ENCODE measurements around the gene EPAS1. TPM values are rescaled to one million over a fixed set of nuclear protein-coding genes. Genes with fewer than 3 reads are reported as not detected.
A peak's percentile ranks its signal among the peaks of the same experiment; 100 is the strongest.

EPAS1 gene
- total and polyA plus RNA-seq, 9 of the 15 experiments (the other 6 are each of a cell fraction or from before 2014, with no cell fraction given), result 0.25 to 11.2 (median 4.1) TPM

- no peak for TF ChIP-seq TSHZ1 (CRISPR knock-in tag; IDR thresholded peaks at IDR 0.05)
- TF ChIP-seq PHTF2 (CRISPR knock-in tag; IDR thresholded peaks at IDR 0.05), result no peak
- peak; percentile 38 to 83; a peak in 3 of 4 replicates for TF ChIP-seq TEAD1 (CRISPR knock-in tag; IDR thresholded peaks at IDR 0.05)
- TF ChIP-seq MAX (CRISPR knock-in tag; IDR thresholded peaks at IDR 0.05), result peak; percentile 93
- TF ChIP-seq ZNF449 (CRISPR knock-in tag; IDR thresholded peaks at IDR 0.05), result peak; percentile 59; the same call in 1 of the 2 replicates
- no peak for TF ChIP-seq TBP (optimal IDR thresholded peaks at IDR 0.05; ENCODE audit: low read depth, low read length)
- no peak for TF ChIP-seq ZNF717 (CRISPR knock-in tag; IDR thresholded peaks at IDR 0.05)
- peak; percentile 89 for TF ChIP-seq HMGN3 (IDR thresholded peaks at IDR 0.05; ENCODE audit: borderline replicate concordance, extremely low read depth, insufficient read length, low read depth, low read length)
- TF ChIP-seq JUN (IDR thresholded peaks at IDR 0.05; ENCODE audit: borderline replicate concordance, low read depth, low read length), result peak; percentile 96
- TF ChIP-seq JUN (CRISPR knock-in tag; IDR thresholded peaks at IDR 0.05; ENCODE audit: borderline replicate concordance), result no peak
- TF ChIP-seq PRMT5 (CRISPR knock-in tag; IDR thresholded peaks at IDR 0.05), result no peak
- peak; percentile 85 for TF ChIP-seq BRD9 (IDR thresholded peaks at IDR 0.05; ENCODE audit: low read depth, partially characterized antibody)
- TF ChIP-seq XRCC4 (IDR thresholded peaks at IDR 0.05; ENCODE audit: extremely low read depth, insufficient read depth, insufficient read length), result no peak
- TF ChIP-seq NCOA1 (IDR thresholded peaks at IDR 0.05; ENCODE audit: low read depth), result peak; percentile 91
- TF ChIP-seq MXI1 (IDR thresholded peaks at IDR 0.05; ENCODE audit: low read depth, low read length), result peak; percentile 69; the same call in 1 of the 2 replicates
- no peak for TF ChIP-seq ZBTB1 (CRISPR knock-in tag; IDR thresholded peaks at IDR 0.05; ENCODE audit: borderline replicate concordance, low read depth)
- TF ChIP-seq PRDM10 (IDR thresholded peaks at IDR 0.05; ENCODE audit: partially characterized antibody), result peak; percentile 76
- TF ChIP-seq ZEB2 (IDR thresholded peaks at IDR 0.05), result peak; percentile 90
- TF ChIP-seq POU5F1 (IDR thresholded peaks at IDR 0.05; ENCODE audit: borderline replicate concordance, low read depth, low read length, partially characterized antibody), result no peak
These were observed 42.7 kb downstream of the EPAS1 start (continued) for GRCh38 chr2:46339676-46340459.
